GM10847 (cell line): ENCODE measurements around the gene TMEM163.

Experiments used
- POLR2A ChIP-seq: IDR thresholded peaks from 2 replicates; pipeline ENCODE4 v1.6.1; 2011; ENCODE audit not compliant: insufficient read length; ENCODE audit errors: extremely low read depth

The TMEM163 gene

GRCh38 chr2:134663451-134664450, 55.0 kb downstream of the TMEM163 start:
- TF ChIP-seq POLR2A, result no peak

GRCh38 chr2:134662751-134663150, 56.0 kb downstream of the TMEM163 start:
- TF ChIP-seq POLR2A, result no peak

- TF ChIP-seq POLR2A, result no peak
Observed at GRCh38 chr2:134660626-134661402, 58.0 kb downstream of the TMEM163 start.

- no peak for TF ChIP-seq POLR2A
Observed at GRCh38 chr2:134659724-134660123, 59.1 kb downstream of the TMEM163 start.

DNA sequence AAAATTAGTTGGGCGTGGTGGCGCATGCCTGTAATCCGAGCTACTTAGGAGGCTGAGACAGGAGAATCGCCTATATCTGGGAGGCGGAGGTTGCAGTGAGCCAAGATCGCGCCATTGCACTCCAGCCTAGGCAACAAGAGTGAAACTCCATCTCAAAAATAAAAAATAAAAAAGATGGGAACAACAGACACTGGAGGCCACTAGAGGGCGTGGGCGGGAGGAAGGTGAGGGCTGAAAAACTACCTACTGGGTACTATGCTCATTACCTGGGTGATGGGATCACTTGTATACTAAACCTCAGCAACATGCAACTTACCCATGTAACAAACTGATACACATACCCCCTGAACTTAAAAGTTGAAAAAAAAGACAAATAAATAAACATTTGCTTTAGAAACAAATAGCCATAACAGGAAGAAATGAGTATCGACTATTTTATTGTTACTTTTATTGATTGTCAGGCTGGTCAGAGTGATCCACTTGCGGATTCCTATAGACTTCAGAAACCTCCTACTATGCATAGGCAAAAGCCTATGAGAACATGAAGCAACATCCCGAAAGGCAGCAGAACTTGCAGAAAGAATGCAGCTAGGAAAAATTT, 61.0 kb downstream of the TMEM163 start:
- no peak for TF ChIP-seq POLR2A

GRCh38 chr2:134648586-134648985, 70.2 kb downstream of the TMEM163 start:
- no peak for TF ChIP-seq POLR2A

GRCh38 chr2:134647607-134648256, 71.1 kb downstream of the TMEM163 start:
- TF ChIP-seq POLR2A, result no peak

DNA sequence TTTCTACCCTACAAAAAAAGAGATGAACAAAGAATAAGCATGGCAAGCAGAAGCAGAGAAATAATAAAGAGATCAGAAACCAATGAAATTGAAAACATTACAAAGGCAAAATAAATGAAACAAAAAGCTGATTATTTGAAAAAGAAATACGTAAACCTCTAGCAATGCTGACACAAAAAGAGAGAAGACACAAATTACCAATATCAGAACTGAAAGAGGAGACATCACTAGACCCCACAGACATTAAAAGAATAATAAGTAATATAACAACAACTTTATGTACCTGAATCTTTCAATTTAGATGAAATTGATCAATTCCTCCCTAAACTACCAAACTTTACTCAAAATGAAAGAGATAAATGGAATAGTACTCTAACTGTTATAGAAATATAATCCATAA, 75.9 kb downstream of the TMEM163 start:
- TF ChIP-seq POLR2A, result no peak

GRCh38 chr2:134640494-134640893, 78.3 kb downstream of the TMEM163 start:
- TF ChIP-seq POLR2A, result no peak

GRCh38 chr2:134639265-134639664, 79.5 kb downstream of the TMEM163 start:
- no peak for TF ChIP-seq POLR2A

- TF ChIP-seq POLR2A, result no peak
Observed at GRCh38 chr2:134636714-134637113, 82.1 kb downstream of the TMEM163 start.

DNA sequence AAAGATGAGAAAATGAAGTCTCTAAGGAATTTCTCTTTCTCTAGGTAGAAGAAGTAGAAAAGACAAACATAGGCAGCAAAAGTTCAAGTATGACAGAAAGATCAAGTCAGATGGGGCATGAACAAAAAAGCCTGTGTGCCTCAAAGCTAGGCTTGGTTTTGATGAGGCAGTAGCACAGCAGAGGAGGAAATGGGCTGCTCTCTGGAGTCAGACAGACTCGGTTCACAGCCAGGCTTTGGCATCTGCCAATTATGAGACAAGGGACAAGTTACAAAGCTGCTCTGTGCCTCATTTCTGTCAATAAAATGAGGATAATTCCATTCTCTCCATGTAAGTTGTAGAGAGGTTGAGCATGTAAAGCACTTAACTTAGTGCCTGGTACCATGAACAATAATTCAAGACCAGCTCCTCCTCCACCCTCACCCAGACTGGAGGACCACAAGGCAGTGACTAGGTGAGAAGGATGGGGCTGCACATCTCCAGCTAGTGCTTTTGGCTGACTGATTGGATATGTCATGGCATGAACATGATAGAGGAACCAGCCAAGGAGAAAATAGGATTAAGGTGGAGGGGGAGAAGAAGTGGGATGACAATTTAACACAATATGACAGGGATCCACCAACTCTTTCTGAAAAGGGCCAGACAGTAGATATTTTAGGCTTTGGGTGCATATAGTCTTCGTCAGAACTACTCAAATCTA, 84.6 kb downstream of the TMEM163 start:
- no peak for TF ChIP-seq POLR2A

DNA sequence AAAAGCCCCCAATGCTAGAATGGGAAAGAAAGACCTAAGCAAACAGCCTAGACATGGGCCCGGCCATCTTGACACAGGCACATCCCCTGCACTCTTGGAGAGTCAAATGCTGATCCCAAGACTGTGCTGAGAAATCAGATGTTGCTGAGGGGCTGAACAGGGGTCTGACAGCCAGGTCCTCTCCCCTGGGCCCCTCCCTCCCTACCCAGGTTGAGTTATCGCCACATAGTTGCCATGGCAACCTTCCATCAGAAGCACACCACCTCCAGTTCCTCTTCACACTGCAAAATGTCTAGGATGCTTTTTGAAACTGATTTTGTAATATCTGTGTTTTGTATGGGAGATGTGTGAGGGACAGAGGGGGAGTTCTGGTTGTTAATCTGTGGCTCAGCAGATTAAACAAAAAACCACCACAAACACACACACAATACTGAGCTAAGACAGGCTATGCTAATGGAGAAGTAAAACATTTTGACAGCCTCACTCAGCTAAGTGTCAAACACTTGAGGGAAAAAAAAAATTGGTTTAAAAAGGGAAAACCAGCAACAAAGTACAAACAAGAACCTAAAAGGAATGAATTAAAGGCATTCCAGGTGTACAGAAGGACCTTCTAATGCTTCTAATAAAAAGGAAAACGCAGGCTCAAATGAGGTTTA, 88.2 kb downstream of the TMEM163 start:
- no peak for TF ChIP-seq POLR2A

GRCh38 chr2:134628453-134628852, 90.3 kb downstream of the TMEM163 start:
- no peak for TF ChIP-seq POLR2A

DNA sequence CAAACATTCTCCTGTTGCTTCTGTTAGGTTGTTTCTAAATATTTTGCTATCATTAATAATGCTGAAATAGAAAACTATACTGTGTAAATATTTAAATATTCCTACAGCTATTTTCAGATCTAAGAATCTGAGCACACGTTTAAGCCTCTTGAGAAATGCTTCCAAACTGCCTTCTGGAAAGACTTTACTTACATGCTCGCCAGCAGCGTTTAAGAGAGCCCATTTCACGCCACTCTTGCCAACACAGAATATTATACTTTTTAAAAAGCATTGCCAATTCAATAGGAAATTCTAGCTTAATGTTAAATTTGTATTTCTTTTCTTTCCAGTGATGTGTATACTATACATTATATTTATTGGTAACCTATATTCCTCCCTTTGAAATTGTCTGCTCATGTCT, 92.0 kb downstream of the TMEM163 start:
- TF ChIP-seq POLR2A, result no peak

- TF ChIP-seq POLR2A, result no peak
Observed at GRCh38 chr2:134625311-134625710, 93.5 kb downstream of the TMEM163 start.
